Right ventricle myocardium superior (tissue), 1 donor: ENCODE results near the gene RBMS3. TPM values are rescaled to one million over a fixed set of nuclear protein-coding genes. Genes with fewer than 3 reads are reported as not detected.

ENCODE experiments used
- ATAC-seq: fragments of 200-7000 bp; cut with Tn5 transposase; one replicate; pipeline ENCODE4 v1.9.1; 2020; ENCODE audit warnings: mild to moderate bottlenecking; ENCODE audit not compliant: poor library complexity
- DNase-seq: peaks from one replicate; pipeline ENCODE4 v3.0.0-alpha.2; 2020
- intact Hi-C: fragments of 100-400 bp; cut with DNase I; formaldehyde crosslinking; loops from one replicate; pipeline ENCODE4 v1.11.2; 2022
- total RNA-seq: library from RNA; stranded (reverse); fragmentation: NEBNext Ultra II Directional; extraction: Animal tissue kit (Norgen Biotek cat#: 25700); gene quantifications from one replicate; pipeline ENCODE4 v1.2.1, GENCODE V29; 2021
- donor health status: DM: no; HTN: yes; CAD: no; lungs with severe emphysema.

The RBMS3 gene
- total RNA-seq, 1 donor from 2014 or later: 25.3 TPM

DNA sequence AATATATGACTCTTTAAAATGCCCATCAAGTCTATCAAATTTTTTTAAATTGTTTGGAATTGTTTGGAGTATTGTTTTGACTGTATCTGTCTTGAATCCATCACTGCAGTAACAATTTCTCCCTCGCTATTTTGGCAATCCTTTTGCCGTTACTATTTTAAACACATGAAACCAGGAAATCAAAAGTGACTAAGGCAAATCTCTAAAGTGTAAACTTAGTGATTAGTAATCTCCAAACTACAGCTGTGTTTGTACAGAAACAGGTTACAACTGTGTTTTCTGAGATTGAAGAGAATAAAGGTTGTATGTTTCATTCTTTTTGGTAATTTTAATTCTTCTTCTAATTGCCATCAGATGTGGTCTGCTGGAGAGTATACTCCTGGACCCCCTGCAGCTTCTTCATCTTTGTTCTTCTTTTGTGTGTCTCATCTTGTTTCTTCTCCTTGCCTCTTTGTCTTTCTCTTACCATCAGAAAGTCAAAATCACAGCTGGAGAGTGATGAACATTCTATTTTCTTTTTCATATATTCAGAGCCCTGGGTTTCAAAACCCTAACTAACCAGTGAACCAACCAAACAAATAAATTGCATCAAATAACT lies 465.4 kb downstream of the RBMS3 start:
- ATAC-seq: peak; percentile 45

DNA sequence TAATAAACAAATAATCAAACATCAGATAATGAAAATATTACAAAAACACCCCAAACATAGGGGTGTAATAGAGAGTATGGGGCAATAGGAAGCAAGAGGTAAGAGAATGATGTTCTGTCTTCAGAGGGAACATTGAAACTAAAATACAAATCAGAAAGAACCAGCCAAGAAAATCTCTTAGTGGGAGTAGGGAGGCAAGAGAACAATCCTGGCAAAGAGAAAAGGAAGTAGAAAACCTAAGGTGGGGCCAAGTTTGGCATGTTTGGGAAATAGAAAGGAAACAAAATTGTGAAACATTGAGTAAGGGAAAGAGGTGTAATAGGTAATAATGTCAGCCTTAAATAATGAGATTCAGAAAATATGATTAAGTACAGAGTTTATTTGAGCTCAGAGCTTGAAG lies 467.1 kb downstream of the RBMS3 start:
- DNase-seq (no peak), ATAC-seq (peak; percentile 27)
- intact Hi-C loops: no loop called here

More for the DNA sequence above, 465.4 kb downstream of the RBMS3 start:
- DNase-seq: no peak
- intact Hi-C loops: no loop called here

DNA sequence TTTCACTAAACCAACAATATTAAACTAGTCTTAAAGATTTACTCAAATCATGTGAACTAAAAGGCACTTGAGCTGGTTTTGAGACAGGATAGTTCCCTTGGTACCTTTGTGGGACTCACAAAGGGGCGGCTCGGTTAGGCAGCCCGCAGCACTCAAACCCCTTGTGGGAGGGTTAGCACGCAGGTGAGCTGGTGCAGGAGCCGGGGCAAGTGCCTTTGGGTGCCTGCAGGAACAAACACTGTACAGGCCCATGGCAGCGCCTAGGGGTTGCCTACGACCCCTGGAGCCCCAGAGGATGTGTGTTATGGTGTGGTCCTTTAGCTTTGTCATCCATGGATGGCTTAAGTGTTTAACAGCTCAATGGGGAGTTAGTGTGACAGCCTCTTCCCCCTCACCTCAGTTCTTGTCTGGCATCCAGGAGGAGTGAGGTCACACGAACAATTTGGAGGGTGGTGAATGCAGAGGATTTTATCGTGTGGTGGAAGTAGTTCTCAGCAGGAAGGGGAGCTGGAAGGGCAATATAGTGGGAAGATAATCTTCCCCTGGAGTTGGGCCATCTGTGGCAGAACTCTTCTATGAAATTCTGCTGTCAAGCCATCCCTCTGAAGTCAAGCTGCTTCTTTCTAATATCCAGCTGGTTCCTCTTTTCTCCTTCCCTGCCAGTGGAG lies 470.9 kb downstream of the RBMS3 start:
- intact Hi-C loops: loop anchor here (5.0 to 10.0 kb wide), 2 partner anchors 59 to 227 kb away; no protein-coding TSS in a partner anchor
- ATAC-seq (peak; percentile 86), DNase-seq (no peak)

DNA sequence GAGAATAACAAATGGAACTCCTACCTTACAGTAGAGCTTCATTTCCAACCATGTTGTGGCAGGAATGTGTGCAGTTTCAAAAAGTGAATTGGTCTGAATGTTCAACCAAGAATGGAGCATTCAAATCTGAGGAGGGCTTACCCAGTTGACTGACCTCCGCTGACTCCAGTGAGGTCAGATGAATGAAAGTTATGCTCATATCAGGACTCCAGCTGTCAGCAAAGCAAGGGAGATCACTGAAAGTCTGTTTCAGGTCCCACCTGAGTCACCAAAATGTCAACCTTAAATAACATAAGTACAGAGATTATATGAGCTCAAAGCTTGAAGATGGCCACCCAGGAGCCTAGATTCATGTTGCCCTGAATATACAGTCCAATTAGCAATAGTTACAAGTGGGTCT lies 473.5 kb downstream of the RBMS3 start:
- ATAC-seq (no peak), DNase-seq (no peak)
- intact Hi-C loops: loop anchor here (5.0 to 10.0 kb wide), 2 partner anchors 62 to 230 kb away; no protein-coding TSS in a partner anchor

DNA sequence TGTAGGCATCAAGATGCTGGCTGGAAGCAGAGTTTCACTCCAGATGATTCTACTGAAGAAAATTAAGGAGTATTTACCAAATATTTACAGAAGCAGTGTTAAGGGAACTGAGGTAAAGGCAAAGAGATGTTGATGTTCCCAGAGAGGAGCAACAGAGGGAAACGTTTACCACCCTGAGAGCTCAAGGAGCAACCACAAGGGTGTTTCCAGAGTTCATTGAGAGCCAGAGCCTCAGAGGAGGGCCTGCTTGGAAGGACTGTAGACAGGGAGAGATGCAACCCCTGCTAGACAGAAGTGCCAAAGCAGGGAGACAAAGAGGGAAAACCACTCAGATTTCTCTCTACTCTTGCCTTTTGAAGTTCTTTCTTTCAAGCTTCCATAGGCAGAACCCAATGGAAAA lies 474.5 kb downstream of the RBMS3 start:
- intact Hi-C loops: loop anchor here (10.0 kb wide), 1 partner anchor 231 kb away; no protein-coding TSS in a partner anchor
- no peak for ATAC-seq
- no peak for DNase-seq

DNA sequence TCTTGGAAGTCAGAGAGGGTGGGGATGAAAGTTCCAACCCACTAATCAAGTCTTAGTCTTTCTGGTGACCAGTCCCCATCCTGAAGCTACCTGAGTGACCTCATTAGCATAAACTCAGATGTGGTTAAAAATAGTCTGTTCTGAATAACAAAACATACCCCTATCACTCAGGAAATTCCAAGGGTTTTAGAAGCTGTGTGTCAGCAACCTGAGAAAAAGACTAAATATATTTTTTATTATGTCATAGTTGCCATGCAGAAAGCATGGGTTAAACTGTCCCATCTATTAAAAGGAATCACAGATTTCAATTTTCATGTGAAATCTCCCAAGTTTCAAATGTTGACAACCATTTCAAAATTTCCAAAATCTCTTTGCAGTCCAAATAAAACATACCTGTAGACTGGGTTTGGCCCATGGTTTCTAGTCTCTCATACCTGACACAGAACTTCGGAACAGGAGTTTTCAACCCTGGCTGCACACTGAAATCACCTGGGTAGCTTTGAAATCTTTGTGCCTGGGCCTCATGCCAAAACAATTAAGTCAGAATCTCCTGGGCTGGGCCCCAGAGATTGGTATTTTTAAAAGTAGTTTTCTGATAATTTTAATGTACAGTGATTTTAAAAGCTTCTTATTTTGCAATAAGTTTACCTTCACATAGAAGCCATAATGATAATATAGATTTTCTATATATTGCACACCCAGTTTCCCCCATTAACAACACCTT lies 476.3 kb downstream of the RBMS3 start:
- ATAC-seq (no peak), DNase-seq (no peak)
- intact Hi-C loops: loop anchor here (10.0 kb wide), 1 partner anchor 232 kb away; no protein-coding TSS in a partner anchor

DNA sequence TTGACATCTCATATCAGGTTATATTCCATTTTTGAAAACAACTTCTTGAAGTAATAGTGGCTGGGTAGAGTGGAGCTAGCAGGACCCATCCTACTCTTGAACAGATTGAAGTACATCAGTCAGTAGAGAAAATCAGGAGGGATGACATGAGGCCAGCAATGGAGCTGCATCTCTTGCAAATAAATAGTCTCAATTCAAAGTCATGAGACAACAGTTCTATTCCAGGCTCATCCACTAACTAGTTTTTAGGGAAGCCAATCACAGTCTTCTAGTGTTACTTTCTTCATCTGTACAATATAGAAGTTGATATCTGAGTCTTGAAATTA lies 477.2 kb downstream of the RBMS3 start:
- no peak for ATAC-seq
- intact Hi-C loops: loop anchor here (10.0 kb wide), 1 partner anchor 233 kb away; no protein-coding TSS in a partner anchor
- no peak for DNase-seq

DNA sequence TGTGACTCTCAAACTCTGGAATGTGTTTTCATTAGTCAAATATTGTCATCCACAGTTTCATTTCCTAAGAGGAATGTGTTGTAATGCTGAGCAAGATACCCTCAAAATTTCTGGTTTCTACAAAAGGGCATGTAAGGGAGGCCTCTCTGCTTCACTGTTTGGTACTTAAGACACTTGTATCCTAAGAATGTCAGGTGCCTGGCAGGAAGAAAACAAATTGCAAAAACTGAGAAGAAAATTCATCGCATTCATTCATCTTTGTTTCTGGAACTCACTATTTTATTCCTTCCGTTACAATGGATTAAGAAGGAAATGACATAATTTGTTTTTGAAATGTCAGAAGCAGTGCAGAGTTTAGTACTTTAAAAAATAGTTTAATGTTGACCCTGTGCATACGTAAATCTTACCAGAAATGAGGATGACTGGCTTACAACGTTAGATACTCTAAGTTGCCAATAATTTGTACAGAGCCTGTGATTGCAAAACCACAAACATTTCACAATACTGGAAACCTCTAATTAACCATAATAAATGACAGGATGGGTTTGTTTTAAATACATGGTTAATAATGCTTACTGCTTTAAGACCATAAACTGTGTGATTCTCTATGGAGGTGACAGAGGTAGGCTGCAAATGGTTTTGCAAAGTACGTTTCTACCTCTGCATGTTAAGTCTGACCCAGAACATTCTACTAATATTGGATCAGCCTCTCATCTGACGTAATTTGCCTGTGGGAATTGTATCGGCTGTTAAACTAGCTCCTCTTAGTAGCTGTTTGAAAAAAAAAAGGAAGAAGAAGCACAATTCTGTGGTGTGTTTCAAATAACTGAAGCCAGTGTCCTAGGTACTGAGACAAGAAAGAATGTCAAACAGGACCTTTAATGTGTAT lies 477.8 kb downstream of the RBMS3 start:
- DNase-seq: no peak
- peak; percentile 78 for ATAC-seq
- intact Hi-C loops: loop anchor here (10.0 kb wide), 1 partner anchor 234 kb away; no protein-coding TSS in a partner anchor

DNA sequence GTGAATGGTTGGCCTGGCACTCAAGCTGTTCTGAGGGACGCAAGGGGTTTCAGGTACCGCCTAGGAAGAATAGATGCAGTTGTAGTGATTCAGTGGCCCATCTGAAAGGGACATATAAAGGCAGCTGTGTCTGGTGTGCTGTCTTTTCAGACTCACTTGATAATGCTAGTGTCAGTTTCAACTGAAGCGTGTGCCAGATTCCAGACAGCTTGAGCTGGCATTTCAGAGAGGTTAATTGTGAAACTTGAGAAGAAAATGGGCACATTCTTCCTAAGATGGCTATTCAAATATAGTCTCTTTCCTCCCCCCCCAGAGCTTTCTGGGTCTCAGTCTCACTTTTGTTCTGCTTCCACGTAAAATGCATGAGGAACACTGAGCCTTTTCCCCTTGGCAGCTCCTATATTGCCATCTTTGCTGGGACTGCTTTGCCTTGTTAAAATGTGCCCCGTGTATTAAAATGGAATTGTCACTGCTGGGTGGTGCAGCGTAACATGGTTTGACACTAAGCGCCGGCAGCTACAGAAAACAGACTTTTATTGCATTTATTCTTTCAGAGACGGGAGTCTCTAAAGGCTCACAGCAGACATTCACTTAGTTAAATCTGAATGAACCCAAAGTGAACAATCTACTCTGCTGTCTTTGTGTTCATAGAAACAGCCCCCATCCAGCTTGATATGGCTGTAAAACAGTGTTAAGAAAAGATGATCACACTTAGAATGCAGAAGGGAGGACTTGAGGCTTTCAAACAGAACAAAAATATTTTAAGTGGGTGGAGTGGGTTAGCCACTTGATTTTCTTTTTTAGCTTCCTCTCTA lies 478.7 kb downstream of the RBMS3 start:
- intact Hi-C loops: loop anchor here (5.0 to 10.0 kb wide), 4 partner anchors 235 to 615 kb away; partner anchors contain the start of gene RBMS3
- DNase-seq: no peak
- ATAC-seq: peak; percentile 62

DNA sequence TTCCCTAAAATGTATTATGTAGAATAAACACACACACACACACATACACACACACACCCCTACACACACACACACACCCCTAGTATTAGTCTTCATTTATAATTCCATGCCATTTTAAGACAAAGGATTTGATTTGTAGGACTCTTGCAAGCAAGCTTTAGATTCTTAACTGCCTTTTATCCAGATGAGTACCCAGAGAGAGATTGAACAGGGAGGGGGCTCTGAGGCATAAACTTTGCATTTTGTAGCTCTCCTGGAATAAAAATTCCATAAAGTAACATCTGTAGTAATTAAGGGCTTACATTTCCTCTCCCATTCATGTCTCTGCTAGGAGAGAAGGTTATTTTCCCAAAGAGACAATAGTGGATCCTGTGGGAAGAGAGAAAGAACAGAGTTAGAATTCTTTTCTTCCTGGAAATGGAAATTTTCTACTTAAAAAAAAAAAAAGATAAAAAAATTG lies 479.4 kb downstream of the RBMS3 start:
- ATAC-seq: no peak
- intact Hi-C loops: loop anchor here (5.0 to 10.0 kb wide), 3 partner anchors 325 to 615 kb away; partner anchors contain the start of gene RBMS3

DNA sequence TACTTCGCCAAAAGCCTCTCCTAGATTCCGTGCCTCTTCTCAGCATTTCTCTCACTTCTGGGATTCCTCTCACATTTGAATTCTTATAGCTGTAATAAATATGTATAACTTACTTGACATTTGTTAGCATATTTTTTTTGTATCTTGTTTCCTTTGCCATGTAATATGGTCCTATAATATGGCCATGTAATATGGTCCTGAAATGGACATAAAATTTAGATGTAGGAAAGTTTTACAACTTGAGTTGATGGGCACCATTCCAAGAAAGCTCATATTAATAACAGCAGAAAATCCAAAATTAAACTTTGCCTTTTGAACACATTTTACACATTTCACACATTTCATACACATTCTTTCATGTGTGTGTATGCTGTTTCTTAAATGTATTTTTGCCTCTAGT lies 480.6 kb downstream of the RBMS3 start:
- DNase-seq (no peak), ATAC-seq (no peak)
- intact Hi-C loops: loop anchor here (5.0 to 10.0 kb wide), 3 partner anchors 327 to 617 kb away; partner anchors contain the start of gene RBMS3

More for the DNA sequence above, 479.4 kb downstream of the RBMS3 start:
- DNase-seq: no peak

DNA sequence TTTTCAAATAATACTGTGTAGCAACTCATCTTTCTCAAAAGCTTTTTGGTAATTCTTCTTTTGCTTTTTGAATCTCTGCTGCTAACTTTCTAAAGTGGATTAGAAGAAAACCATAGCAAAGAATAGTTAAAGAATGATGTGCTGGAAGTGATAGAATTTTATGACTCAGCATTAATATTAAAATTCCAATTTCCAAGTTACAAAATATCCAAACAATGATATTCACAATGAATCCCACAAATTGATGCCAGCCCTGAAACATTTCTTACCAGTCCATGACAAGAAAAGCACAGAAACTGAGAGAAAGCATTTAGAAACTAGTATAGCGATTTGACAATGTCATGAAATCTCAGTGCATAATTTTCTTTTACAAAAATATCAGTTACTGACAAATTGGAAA lies 482.2 kb downstream of the RBMS3 start:
- intact Hi-C loops: loop anchor here (5.0 to 10.0 kb wide), 3 partner anchors 328 to 618 kb away; partner anchors contain the start of gene RBMS3
- DNase-seq (no peak), ATAC-seq (no peak)

DNA sequence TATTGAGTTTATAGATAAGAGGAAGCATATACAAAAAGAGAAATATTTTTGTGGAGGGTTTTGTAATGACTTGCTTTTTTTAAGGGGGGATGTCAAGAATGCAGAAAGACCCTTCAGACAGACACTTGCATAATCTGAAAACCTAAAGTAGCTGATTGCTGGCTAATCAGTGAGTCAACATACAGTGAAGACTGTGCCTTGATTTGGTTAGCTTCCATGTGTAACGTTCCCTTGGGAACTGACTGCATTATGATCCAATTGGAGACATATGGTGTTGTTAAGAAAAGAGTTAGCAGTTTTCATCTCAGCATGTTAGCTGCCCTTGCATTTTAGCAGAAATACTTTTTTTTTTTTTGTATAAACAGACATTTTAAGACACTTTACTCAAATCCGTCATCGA lies 483.2 kb downstream of the RBMS3 start:
- intact Hi-C loops: loop anchor here (5.0 to 10.0 kb wide), 3 partner anchors 329 to 619 kb away; partner anchors contain the start of gene RBMS3
- ATAC-seq (no peak), DNase-seq (no peak)

DNA sequence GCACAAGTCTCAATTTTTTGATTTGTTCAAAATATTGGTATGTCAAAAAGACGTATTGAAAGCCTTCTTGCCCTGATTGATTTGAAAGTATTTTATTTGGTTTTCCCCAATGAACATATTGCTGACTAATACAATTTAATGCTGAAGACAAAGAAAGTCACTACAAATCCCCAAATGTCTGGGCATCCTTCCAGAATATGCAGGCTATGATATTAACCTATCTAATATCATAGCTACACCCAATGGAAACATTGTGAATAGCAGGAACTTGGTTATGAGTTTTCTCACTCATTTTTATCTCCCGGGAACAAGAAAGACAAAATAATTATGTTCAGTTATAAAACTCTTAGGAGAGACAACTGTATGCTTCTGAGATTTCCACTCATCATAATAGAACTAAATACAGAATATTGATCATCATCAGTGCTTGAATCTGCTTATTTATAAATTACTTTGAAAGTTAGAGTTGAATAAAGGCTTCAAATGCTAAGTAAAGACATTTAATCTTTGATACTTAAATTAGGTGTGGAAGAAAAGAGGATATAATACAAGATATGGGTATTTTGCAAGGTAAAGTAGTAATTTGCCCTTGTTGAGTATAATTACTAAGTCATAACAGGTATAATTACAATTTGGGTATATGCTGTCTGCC lies 483.9 kb downstream of the RBMS3 start:
- no peak for DNase-seq
- intact Hi-C loops: loop anchor here (5.0 to 10.0 kb wide), 3 partner anchors 330 to 620 kb away; partner anchors contain the start of gene RBMS3
- peak; percentile 84 for ATAC-seq

DNA sequence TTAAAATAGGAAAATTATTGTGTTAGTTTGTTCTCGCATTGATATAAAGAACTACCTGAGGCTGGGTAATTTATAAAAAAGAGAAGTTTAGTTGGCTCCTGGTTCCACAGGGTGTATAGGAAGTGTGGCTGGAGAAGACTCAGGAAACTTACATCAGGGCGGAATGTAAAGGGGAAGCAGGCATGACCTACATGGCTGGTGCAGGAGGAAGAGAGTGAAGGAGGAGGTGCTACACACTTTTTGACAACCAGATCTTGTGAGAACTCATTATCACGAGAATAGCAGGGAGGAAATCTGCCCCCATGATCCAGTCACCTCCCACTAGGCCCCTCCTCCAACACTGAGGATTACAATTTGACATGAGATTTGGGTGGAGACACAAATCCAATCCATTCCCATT lies 490.7 kb downstream of the RBMS3 start:
- intact Hi-C loops: no loop called here
- no peak for ATAC-seq

DNA sequence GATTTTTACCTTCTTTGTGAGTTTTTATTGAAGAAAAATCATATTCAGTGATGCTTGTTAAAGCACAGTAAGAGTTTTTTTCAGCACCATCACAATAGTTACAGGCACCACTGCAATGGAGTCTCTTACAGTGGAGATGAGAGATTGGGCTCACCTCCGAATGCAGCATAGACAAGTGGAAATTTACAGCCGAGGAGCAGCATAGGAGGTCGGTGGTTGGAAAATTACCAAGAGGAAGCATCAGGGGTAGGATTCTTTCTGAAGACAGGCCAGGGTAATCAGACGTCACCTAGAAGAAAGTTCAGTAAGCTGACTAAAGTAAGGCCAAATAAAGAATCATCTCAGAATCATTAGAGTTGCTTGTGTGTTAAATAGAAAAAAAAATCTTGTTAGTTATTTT lies 491.6 kb downstream of the RBMS3 start:
- ATAC-seq (no peak), DNase-seq (no peak)
- intact Hi-C loops: no loop called here

More for the DNA sequence above, 490.7 kb downstream of the RBMS3 start:
- DNase-seq: no peak

DNA sequence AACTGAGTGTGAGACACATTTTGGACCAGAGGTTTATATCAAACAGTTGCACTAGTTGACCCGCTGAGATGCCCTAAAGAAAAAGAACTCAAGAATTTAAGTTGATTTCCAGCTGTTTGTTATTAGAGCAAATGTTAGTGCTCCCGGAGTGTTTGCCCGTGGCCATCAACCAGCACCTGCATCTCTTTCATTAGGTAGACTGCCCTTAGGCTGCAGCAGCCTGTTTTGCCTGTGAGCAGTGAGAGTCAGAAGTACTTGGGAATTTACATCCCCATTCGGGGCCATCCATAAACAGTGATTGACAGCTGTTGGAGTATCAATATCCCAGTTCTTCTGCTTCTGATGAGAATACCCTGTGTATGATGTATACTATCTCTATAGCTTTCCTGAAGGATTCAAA lies 492.6 kb downstream of the RBMS3 start:
- no peak for ATAC-seq
- intact Hi-C loops: no loop called here
- DNase-seq: no peak
